Natural killer cell (primary cell): ENCODE results near the gene ASTN2. TPM values are rescaled to one million over a fixed set of nuclear protein-coding genes. Genes with fewer than 3 reads are reported as not detected.

ENCODE experiments used
- ATAC-seq, 3 donors: fragments of 150-1000 bp in 2 of 3; fragments of 200-7000 bp in 1 of 3; cut with Tn5 transposase; 1 replicate in 1 of 3; 2 replicates in 2 of 3; pipeline ENCODE4 v1.10.0; 2021; ENCODE audit warnings: mild to moderate bottlenecking in 2 of 3, moderate library complexity in 2 of 3
- DNase-seq, 2 donors: peaks; one replicate each; pipeline versions ENCODE4 v3.0.0 to v3.0.0-alpha.2; 2013 to 2021; ENCODE audit warnings: mixed read lengths in 1 of 2
- H3K27ac ChIP-seq: one replicate; pipeline ENCODE4 v1.5.1; 2013; ENCODE audit warnings: mild to moderate bottlenecking, low read length
- H3K27me3 ChIP-seq: one replicate; pipeline ENCODE4 v1.6.1; 2013; ENCODE audit warnings: low read length; ENCODE audit not compliant: control insufficient read depth, insufficient read depth
- H3K36me3 ChIP-seq: one replicate; pipeline ENCODE4 v1.6.1; 2013; ENCODE audit warnings: low read length; ENCODE audit not compliant: control insufficient read depth, insufficient read depth
- H3K4me1 ChIP-seq: one replicate; pipeline ENCODE4 v1.6.1; 2013; ENCODE audit warnings: low read length; ENCODE audit not compliant: control insufficient read depth, insufficient read depth
- H3K4me3 ChIP-seq: one replicate; pipeline ENCODE4 v1.5.1; 2013; ENCODE audit warnings: low read length
- H3K9me3 ChIP-seq: one replicate; pipeline ENCODE4 v1.6.1; 2013; ENCODE audit warnings: low read length; ENCODE audit not compliant: control insufficient read depth, insufficient read depth
- H3K27ac Mint-ChIP-seq, 2 donors: one replicate each; pipeline ENCODE4 v1.8.0; 2022; ENCODE audit warnings: mild to moderate bottlenecking in 2 of 2, mixed read lengths in 2 of 2, moderate library complexity in 1 of 2
- H3K27me3 Mint-ChIP-seq, 2 donors: one replicate each; pipeline ENCODE4 v1.8.0; 2022; ENCODE audit warnings: low read depth in 2 of 2, mixed read lengths in 2 of 2
- H3K36me3 Mint-ChIP-seq: one replicate; pipeline ENCODE4 v1.8.0; 2022; ENCODE audit warnings: mixed read lengths
- H3K4me1 Mint-ChIP-seq, 2 donors: one replicate each; pipeline ENCODE4 v1.8.0; 2022; ENCODE audit warnings: mixed read lengths in 2 of 2
- H3K4me3 Mint-ChIP-seq: one replicate; pipeline ENCODE4 v1.8.0; 2022; ENCODE audit warnings: mild to moderate bottlenecking, moderate library complexity, mixed read lengths
- H3K9me3 Mint-ChIP-seq, 2 donors: one replicate each; pipeline ENCODE4 v1.8.0; 2022; ENCODE audit warnings: mixed read lengths in 2 of 2
- CTCF ChIP-seq: fragments of 200-600 bp; IDR thresholded peaks from one replicate; pipeline ENCODE4 v1.8.0; 2022; ENCODE audit warnings: antibody characterized with exemption
- WGBS: methylation state at CpG from one replicate; pipeline ENCODE4 v1.1.7; 2013; ENCODE audit warnings: missing lambda C conversion rate; ENCODE audit not compliant: insufficient coverage; 5-methylcytosine and 5-hydroxymethylcytosine counted together
- intact Hi-C: fragments of 100-400 bp; cut with micrococcal nuclease; formaldehyde crosslinking; loops from one replicate; pipeline ENCODE4 v1.14.2; 2022
- total RNA-seq, 4 donors: library from RNA; stranded (reverse); fragments of 120-200 nt in 1 of 4; gene quantifications; one replicate each; pipeline versions ENCODE4 v1.2.3 to v1.2.4, GENCODE V29; 2013 to 2022

The ASTN2 gene
- total RNA-seq, 3 donors from 2014 or later (not counting 1 experiment from before 2014, with no cell fraction given) = 3.0 to 3.5 (median 3.2) TPM

DNA sequence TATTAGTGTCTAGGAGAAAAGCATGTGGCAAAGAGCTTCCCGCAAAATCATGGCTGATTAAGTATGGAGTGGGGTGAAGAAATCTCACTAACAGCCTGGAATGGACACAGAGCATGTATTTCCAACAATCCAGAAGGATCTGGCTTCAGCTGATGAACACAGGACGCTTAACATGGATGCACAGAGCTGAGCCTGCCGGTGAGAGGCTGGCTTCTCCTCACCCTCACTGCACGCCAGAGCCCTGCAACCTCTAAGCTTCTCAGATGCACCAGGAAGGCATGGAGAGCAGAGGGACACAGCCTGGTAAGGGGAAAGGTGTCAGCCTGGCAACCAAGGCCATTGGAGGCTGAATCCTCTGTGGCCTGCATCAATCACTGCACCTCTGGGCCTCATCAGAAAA, 429.3 kb downstream of the ASTN2 start:
- Mint-ChIP-seq H3K9me3 (peaks cover 5 to 11% of the 10 kb centered on the region in 2 donors), H3K4me3 (no peak overlapping the region), H3K27ac (no peak overlapping the region), H3K36me3 (no peaks in the 10 kb centered on the region), H3K4me1 (peaks cover 0 to 30% of the 10 kb centered on the region in 2 donors), H3K27me3 (peaks cover 0 to 3% of the 10 kb centered on the region in 2 donors)
- Histone ChIP-seq H3K27ac (no peak overlapping the region), H3K27me3 (no peaks in the 10 kb centered on the region), H3K4me3 (no peak overlapping the region), H3K9me3 (no peaks in the 10 kb centered on the region), H3K4me1 (peaks cover 4% of the 10 kb centered on the region), H3K36me3 (no peaks in the 10 kb centered on the region)
- 83% methylated on average over 4 of the region's 4 CpGs for WGBS
- no peak for TF ChIP-seq CTCF
- intact Hi-C loops = no loop called here
- no peak for ATAC-seq
- DNase-seq = no peak

- ATAC-seq (no peak), DNase-seq (no peak)
- H3K4me3 Mint-ChIP-seq = no peak overlapping the region
- Histone ChIP-seq H3K27ac (no peak overlapping the region), H3K27me3 (no peaks in the 10 kb centered on the region), H3K4me1 (peaks cover 4% of the 10 kb centered on the region), H3K4me3 (no peak overlapping the region), H3K9me3 (no peaks in the 10 kb centered on the region), H3K36me3 (no peaks in the 10 kb centered on the region)
- WGBS = 67% methylated on average over 2 of the region's 2 CpGs
- intact Hi-C loops = no loop called here
- peaks cover 0 to 24% of the 10 kb centered on the region in 2 donors for H3K4me1 Mint-ChIP-seq
- H3K27me3 Mint-ChIP-seq = no peaks in the 10 kb centered on the region
- H3K9me3 Mint-ChIP-seq = peaks cover 2 to 9% of the 10 kb centered on the region in 2 donors
- TF ChIP-seq CTCF = no peak
- no peak overlapping the region for H3K27ac Mint-ChIP-seq
- no peaks in the 10 kb centered on the region for H3K36me3 Mint-ChIP-seq
These were observed 430.7 kb downstream of the ASTN2 start for GRCh38 chr9:116984111-116984510.

DNA sequence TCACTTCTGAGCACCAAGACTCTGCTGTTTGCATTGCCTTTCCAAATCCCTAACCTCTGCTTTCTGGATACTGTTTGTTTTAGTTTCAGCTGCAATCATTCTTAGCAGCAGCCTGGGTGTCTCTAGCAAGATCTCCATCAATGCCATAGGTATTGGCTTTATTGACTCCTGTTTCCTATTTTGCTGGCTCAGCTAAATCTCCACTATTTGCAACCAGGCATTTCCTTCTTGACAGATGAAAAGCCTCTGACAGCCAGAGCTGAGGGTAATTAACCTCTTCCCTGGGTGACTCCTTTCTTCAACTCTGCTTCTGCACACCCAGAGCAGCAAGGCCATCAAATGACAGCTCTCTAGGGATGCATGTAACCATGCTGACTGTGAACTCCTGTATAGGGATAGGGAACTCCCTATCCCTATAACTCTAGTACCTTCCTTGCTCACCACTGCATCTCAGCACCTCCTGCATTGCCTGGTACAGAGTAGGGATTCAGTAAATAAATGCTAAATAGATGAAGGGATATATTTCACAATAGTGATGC, 434.2 kb downstream of the ASTN2 start:
- Histone ChIP-seq H3K27me3 (no peaks in the 10 kb centered on the region), H3K36me3 (no peaks in the 10 kb centered on the region), H3K9me3 (no peaks in the 10 kb centered on the region), H3K4me3 (no peak overlapping the region), H3K27ac (no peak overlapping the region), H3K4me1 (no peaks in the 10 kb centered on the region)
- no peak for TF ChIP-seq CTCF
- Mint-ChIP-seq H3K36me3 (no peaks in the 10 kb centered on the region), H3K9me3 (peaks cover 5 to 14% of the 10 kb centered on the region in 2 donors), H3K4me3 (no peak overlapping the region), H3K4me1 (no peaks in the 10 kb centered on the region), H3K27ac (no peak overlapping the region), H3K27me3 (peaks cover 0 to 3% of the 10 kb centered on the region in 2 donors)
- intact Hi-C loops = no loop called here
- ATAC-seq = no peak
- DNase-seq = no peak

- no peak for DNase-seq
- Histone ChIP-seq H3K9me3 (no peaks in the 10 kb centered on the region), H3K27me3 (no peaks in the 10 kb centered on the region), H3K4me1 (no peaks in the 10 kb centered on the region), H3K27ac (no peak overlapping the region), H3K36me3 (no peaks in the 10 kb centered on the region), H3K4me3 (no peak overlapping the region)
- no peaks in the 10 kb centered on the region for H3K4me1 Mint-ChIP-seq
- intact Hi-C loops = loop anchor here (10.0 kb wide), 1 partner anchor 65 kb away; no protein-coding TSS in a partner anchor
- no peak overlapping the region for H3K4me3 Mint-ChIP-seq
- no peak overlapping the region for H3K27ac Mint-ChIP-seq
- TF ChIP-seq CTCF = no peak
- H3K9me3 Mint-ChIP-seq = peaks cover 5 to 14% of the 10 kb centered on the region in 2 donors
- peaks cover 0 to 3% of the 10 kb centered on the region in 2 donors for H3K27me3 Mint-ChIP-seq
- ATAC-seq = no peak
- no peaks in the 10 kb centered on the region for H3K36me3 Mint-ChIP-seq
- 20% methylated on average over 1 of the region's 2 CpGs for WGBS
These were observed 435.4 kb downstream of the ASTN2 start for GRCh38 chr9:116979456-116979855.
